Measurements from ENCODE around the gene PARP11.

The PARP11 gene

GRCh38 chr12:3834774-3835173, 38.4 kb downstream of the PARP11 start:
- no peaks in the 10 kb centered on the region for H3K9me3 ChIP-seq (ENCODE audit: control insufficient read depth in 5 of 5, low read length in 5 of 5)
- no peak overlapping the region for H3K27ac ChIP-seq (ENCODE audit: low read depth, low read length)
- H3K36me3 ChIP-seq (ENCODE audit: control insufficient read depth in 5 of 5, insufficient read depth in 5 of 5, low read length in 5 of 5), result peaks cover 0 to under 1% (median 0%) of the 10 kb centered on the region in 5 donors
- H3K9ac ChIP-seq (ENCODE audit: low read length in 5 of 5), result no peak overlapping the region
- no peak overlapping the region for H3K4me3 ChIP-seq (ENCODE audit: low read depth in 1 of 5, low read length in 5 of 5)
- no peaks in the 10 kb centered on the region for H3K27me3 ChIP-seq (ENCODE audit: control insufficient read depth in 5 of 5, insufficient read depth in 4 of 5, low read length in 5 of 5)
- H3K4me1 ChIP-seq (ENCODE audit: control insufficient read depth in 5 of 5, insufficient read depth in 5 of 5, low read length in 5 of 5), result peaks cover 0 to 5% (median 0%) of the 10 kb centered on the region in 5 donors

- Histone ChIP-seq H3K9ac (ENCODE audit: low read length in 5 of 5) (no peak overlapping the region), H3K27me3 (ENCODE audit: control insufficient read depth in 5 of 5, insufficient read depth in 4 of 5, low read length in 5 of 5) (no peaks in the 10 kb centered on the region), H3K36me3 (ENCODE audit: control insufficient read depth in 5 of 5, insufficient read depth in 5 of 5, low read length in 5 of 5) (peaks cover 0 to 9% (median 0%) of the 10 kb centered on the region in 5 donors), H3K4me1 (ENCODE audit: control insufficient read depth in 5 of 5, insufficient read depth in 5 of 5, low read length in 5 of 5) (peaks cover 0 to 5% (median 0%) of the 10 kb centered on the region in 5 donors), H3K9me3 (ENCODE audit: control insufficient read depth in 5 of 5, low read length in 5 of 5) (no peaks in the 10 kb centered on the region), H3K27ac (ENCODE audit: low read depth, low read length) (no peak overlapping the region), H3K4me3 (ENCODE audit: low read depth in 1 of 5, low read length in 5 of 5) (no peak overlapping the region)
Observed at GRCh38 chr12:3833670-3834310, 39.4 kb downstream of the PARP11 start.

- Histone ChIP-seq H3K4me3 (ENCODE audit: low read depth in 1 of 5, low read length in 5 of 5) (no peak overlapping the region), H3K4me1 (ENCODE audit: control insufficient read depth in 5 of 5, insufficient read depth in 5 of 5, low read length in 5 of 5) (peaks cover 0 to 5% (median 0%) of the 10 kb centered on the region in 5 donors), H3K27me3 (ENCODE audit: control insufficient read depth in 5 of 5, insufficient read depth in 4 of 5, low read length in 5 of 5) (no peaks in the 10 kb centered on the region), H3K9me3 (ENCODE audit: control insufficient read depth in 5 of 5, low read length in 5 of 5) (no peaks in the 10 kb centered on the region), H3K9ac (ENCODE audit: low read length in 5 of 5) (no peak overlapping the region), H3K36me3 (ENCODE audit: control insufficient read depth in 5 of 5, insufficient read depth in 5 of 5, low read length in 5 of 5) (peaks cover 0 to 12% (median 3%) of the 10 kb centered on the region in 5 donors), H3K27ac (ENCODE audit: low read depth, low read length) (no peak overlapping the region)
Observed at GRCh38 chr12:3832738-3833137, 40.5 kb downstream of the PARP11 start.

- Histone ChIP-seq H3K36me3 (ENCODE audit: control insufficient read depth in 5 of 5, insufficient read depth in 5 of 5, low read length in 5 of 5) (peaks cover 10 to 36% (median 14%) of the 10 kb centered on the region in 5 donors), H3K9me3 (ENCODE audit: control insufficient read depth in 5 of 5, low read length in 5 of 5) (no peaks in the 10 kb centered on the region)
Observed at GRCh38 chr12:3828888-3829287, 44.3 kb downstream of the PARP11 start.

GRCh38 chr12:3827301-3828000, 45.7 kb downstream of the PARP11 start:
- Histone ChIP-seq H3K4me3 (ENCODE audit: low read depth in 1 of 5, low read length in 5 of 5) (no peak overlapping the region), H3K4me1 (ENCODE audit: control insufficient read depth in 5 of 5, insufficient read depth in 5 of 5, low read length in 5 of 5) (peaks cover 0 to under 1% (median 0%) of the 10 kb centered on the region in 5 donors), H3K9ac (ENCODE audit: low read length in 5 of 5) (no peak overlapping the region), H3K27ac (ENCODE audit: low read depth, low read length) (no peak overlapping the region), H3K9me3 (ENCODE audit: control insufficient read depth in 5 of 5, low read length in 5 of 5) (no peaks in the 10 kb centered on the region), H3K36me3 (ENCODE audit: control insufficient read depth in 5 of 5, insufficient read depth in 5 of 5, low read length in 5 of 5) (peaks cover 11 to 36% (median 14%) of the 10 kb centered on the region in 5 donors), H3K27me3 (ENCODE audit: control insufficient read depth in 5 of 5, insufficient read depth in 4 of 5, low read length in 5 of 5) (no peaks in the 10 kb centered on the region)

More at GRCh38 chr12:3828888-3829287, 44.3 kb downstream of the PARP11 start:
- H3K9ac ChIP-seq (ENCODE audit: low read length in 5 of 5), result no peak overlapping the region
- H3K27ac ChIP-seq (ENCODE audit: low read depth, low read length), result no peak overlapping the region
- H3K4me1 ChIP-seq (ENCODE audit: control insufficient read depth in 5 of 5, insufficient read depth in 5 of 5, low read length in 5 of 5), result peaks cover 0 to 5% (median 0%) of the 10 kb centered on the region in 5 donors
- H3K4me3 ChIP-seq (ENCODE audit: low read depth in 1 of 5, low read length in 5 of 5), result no peak overlapping the region
- H3K27me3 ChIP-seq (ENCODE audit: control insufficient read depth in 5 of 5, insufficient read depth in 4 of 5, low read length in 5 of 5), result no peaks in the 10 kb centered on the region

GRCh38 chr12:3821441-3821840, 51.8 kb downstream of the PARP11 start:
- no peaks in the 10 kb centered on the region for H3K9me3 ChIP-seq (ENCODE audit: control insufficient read depth in 5 of 5, low read length in 5 of 5)
- no peak overlapping the region for H3K4me3 ChIP-seq (ENCODE audit: low read depth in 1 of 5, low read length in 5 of 5)
- H3K9ac ChIP-seq (ENCODE audit: low read length in 5 of 5), result no peak overlapping the region
- H3K36me3 ChIP-seq (ENCODE audit: control insufficient read depth in 5 of 5, insufficient read depth in 5 of 5, low read length in 5 of 5), result peaks cover 18 to 34% (median 30%) of the 10 kb centered on the region in 5 donors
- no peaks in the 10 kb centered on the region for H3K4me1 ChIP-seq (ENCODE audit: control insufficient read depth in 5 of 5, insufficient read depth in 5 of 5, low read length in 5 of 5)
- H3K27ac ChIP-seq (ENCODE audit: low read depth, low read length), result no peak overlapping the region
- H3K27me3 ChIP-seq (ENCODE audit: control insufficient read depth in 5 of 5, insufficient read depth in 4 of 5, low read length in 5 of 5), result no peaks in the 10 kb centered on the region

- Histone ChIP-seq H3K27me3 (ENCODE audit: control insufficient read depth in 5 of 5, insufficient read depth in 4 of 5, low read length in 5 of 5) (no peaks in the 10 kb centered on the region), H3K27ac (ENCODE audit: low read depth, low read length) (no peak overlapping the region), H3K36me3 (ENCODE audit: control insufficient read depth in 5 of 5, insufficient read depth in 5 of 5, low read length in 5 of 5) (peaks cover 8 to 25% (median 21%) of the 10 kb centered on the region in 5 donors), H3K4me1 (ENCODE audit: control insufficient read depth in 5 of 5, insufficient read depth in 5 of 5, low read length in 5 of 5) (no peaks in the 10 kb centered on the region), H3K9ac (ENCODE audit: low read length in 5 of 5) (no peak overlapping the region), H3K4me3 (ENCODE audit: low read depth in 1 of 5, low read length in 5 of 5) (no peak overlapping the region), H3K9me3 (ENCODE audit: control insufficient read depth in 5 of 5, low read length in 5 of 5) (no peaks in the 10 kb centered on the region)
Observed at GRCh38 chr12:3820122-3820521, 53.1 kb downstream of the PARP11 start.

- no peak overlapping the region for H3K4me3 ChIP-seq (ENCODE audit: low read depth in 1 of 5, low read length in 5 of 5)
- H3K27ac ChIP-seq (ENCODE audit: low read depth, low read length), result no peak overlapping the region
- no peak overlapping the region for H3K9ac ChIP-seq (ENCODE audit: low read length in 5 of 5)
- H3K27me3 ChIP-seq (ENCODE audit: control insufficient read depth in 5 of 5, insufficient read depth in 4 of 5, low read length in 5 of 5), result no peaks in the 10 kb centered on the region
- H3K4me1 ChIP-seq (ENCODE audit: control insufficient read depth in 5 of 5, insufficient read depth in 5 of 5, low read length in 5 of 5), result no peaks in the 10 kb centered on the region
- no peaks in the 10 kb centered on the region for H3K9me3 ChIP-seq (ENCODE audit: control insufficient read depth in 5 of 5, low read length in 5 of 5)
- H3K36me3 ChIP-seq (ENCODE audit: control insufficient read depth in 5 of 5, insufficient read depth in 5 of 5, low read length in 5 of 5), result peaks cover 3 to 31% (median 13%) of the 10 kb centered on the region in 5 donors
Observed at GRCh38 chr12:3816266-3816665, 56.9 kb downstream of the PARP11 start.

- H3K27ac ChIP-seq (ENCODE audit: low read depth, low read length), result no peak overlapping the region
- H3K27me3 ChIP-seq (ENCODE audit: control insufficient read depth in 5 of 5, insufficient read depth in 4 of 5, low read length in 5 of 5), result no peaks in the 10 kb centered on the region
- H3K4me3 ChIP-seq (ENCODE audit: low read depth in 1 of 5, low read length in 5 of 5), result no peak overlapping the region
- H3K36me3 ChIP-seq (ENCODE audit: control insufficient read depth in 5 of 5, insufficient read depth in 5 of 5, low read length in 5 of 5), result peaks cover 3 to 36% (median 14%) of the 10 kb centered on the region in 5 donors
- H3K9ac ChIP-seq (ENCODE audit: low read length in 5 of 5), result no peak overlapping the region
- H3K4me1 ChIP-seq (ENCODE audit: control insufficient read depth in 5 of 5, insufficient read depth in 5 of 5, low read length in 5 of 5), result no peaks in the 10 kb centered on the region
- H3K9me3 ChIP-seq (ENCODE audit: control insufficient read depth in 5 of 5, low read length in 5 of 5), result no peaks in the 10 kb centered on the region
Observed at GRCh38 chr12:3815094-3815766, 58.0 kb downstream of the PARP11 start.

GRCh38 chr12:3810540-3810939, 62.7 kb downstream of the PARP11 start:
- no peaks in the 10 kb centered on the region for H3K4me1 ChIP-seq (ENCODE audit: control insufficient read depth in 5 of 5, insufficient read depth in 5 of 5, low read length in 5 of 5)
- H3K4me3 ChIP-seq (ENCODE audit: low read depth in 1 of 5, low read length in 5 of 5), result no peak overlapping the region
- H3K36me3 ChIP-seq (ENCODE audit: control insufficient read depth in 5 of 5, insufficient read depth in 5 of 5, low read length in 5 of 5), result peaks cover 9 to 37% (median 23%) of the 10 kb centered on the region in 5 donors
- no peaks in the 10 kb centered on the region for H3K9me3 ChIP-seq (ENCODE audit: control insufficient read depth in 5 of 5, low read length in 5 of 5)
- no peak overlapping the region for H3K27ac ChIP-seq (ENCODE audit: low read depth, low read length)
- no peaks in the 10 kb centered on the region for H3K27me3 ChIP-seq (ENCODE audit: control insufficient read depth in 5 of 5, insufficient read depth in 4 of 5, low read length in 5 of 5)
- no peak overlapping the region for H3K9ac ChIP-seq (ENCODE audit: low read length in 5 of 5)
